Endothelial cell of umbilical vein (primary cell): ENCODE results near the gene RAI1. TPM values are rescaled to one million over a fixed set of nuclear protein-coding genes. Genes with fewer than 3 reads are reported as not detected.

Source experiments
- BruUV-seq: library from RNA; stranded (reverse); fragments of 400-500 nt; replicated peaks from 2 replicates; lab custom pipeline; 2021; lab: Mats Ljungman, UMichigan
- CTCF ChIA-PET: fragments of 300-600, 350-600 bp; sonication (Branson Sonifier 250); formaldehyde crosslinking; loops from one replicate; lab custom pipeline; 2021; ENCODE audit warnings: antibody characterized with exemption, inconsistent platforms; lab: Charles Lee
- POLR2A ChIA-PET: fragments of 300-600, 350-600 bp; sonication (Branson Sonifier 250); formaldehyde crosslinking; loops from one replicate; lab custom pipeline; 2021; ENCODE audit warnings: antibody characterized with exemption, inconsistent platforms; lab: Charles Lee
- DNase-seq: peaks from one replicate; pipeline ENCODE4 v3.0.0-alpha.2; 2011; ENCODE audit warnings: low read depth, low spot score
- FAIRE-seq: peaks from 2 replicates; lab custom pipeline; 2011; peaks lifted over from hg19 to GRCh38; lab: Jason Lieb, UNC
- H2AFZ ChIP-seq: 2 replicates; pipeline ENCODE4 v1.6.0; 2012; ENCODE audit warnings: low read depth, low read length, control low read depth, inconsistent platforms
- H3K27ac ChIP-seq: 2 replicates; pipeline ENCODE4 v1.5.1; 2011; ENCODE audit warnings: low read depth, mild to moderate bottlenecking, control low read depth, low read length, moderate library complexity; ENCODE audit not compliant: insufficient read depth
- H3K27me3 ChIP-seq, 2 experiments: 2 replicates each; pipeline versions ENCODE4 v1.6.0 to v1.6.1; 2011; ENCODE audit warnings: low read length in 2 of 2, mixed read lengths in 1 of 2; ENCODE audit not compliant: control insufficient read depth in 2 of 2, insufficient read depth in 2 of 2
- H3K36me3 ChIP-seq, 2 experiments: 2 replicates in 1 of 2; 3 replicates in 1 of 2; pipeline ENCODE4 v1.5.1; 2011; ENCODE audit warnings: low read length in 2 of 2, mild to moderate bottlenecking in 1 of 2, moderate library complexity in 1 of 2; ENCODE audit not compliant: control insufficient read depth in 2 of 2, insufficient read depth in 2 of 2; ENCODE audit errors: extremely low read depth in 1 of 2
- H3K4me1 ChIP-seq: 3 replicates; pipeline ENCODE4 v1.5.1; 2011; ENCODE audit warnings: mild to moderate bottlenecking, low read length; ENCODE audit not compliant: control insufficient read depth, insufficient read depth; ENCODE audit errors: extremely low read depth
- H3K4me2 ChIP-seq: 2 replicates; pipeline ENCODE4 v1.6.1; 2011; ENCODE audit warnings: low read length, control low read depth, mixed read lengths; ENCODE audit not compliant: insufficient read depth
- H3K4me3 ChIP-seq, 3 experiments: fragments of 200-600 bp in 1 of 3; sonication (generic), shearing (Covaris generic) in 1 of 3; replicated peaks in 1 of 3; 2 replicates each; pipeline ENCODE4 v1.5.1; 2011 to 2016; ENCODE audit warnings: control low read depth in 3 of 3, low read length in 3 of 3, mild to moderate bottlenecking in 2 of 3, inconsistent platforms in 1 of 3, low read depth in 1 of 3, moderate library complexity in 1 of 3; ENCODE audit not compliant: insufficient read depth in 1 of 3
- H3K79me2 ChIP-seq: 2 replicates; pipeline ENCODE4 v1.6.0; 2012; ENCODE audit warnings: low read length, inconsistent platforms; ENCODE audit not compliant: control insufficient read depth, insufficient read depth
- H3K9ac ChIP-seq: replicated peaks from 2 replicates; pipeline ENCODE3; 2011; ENCODE audit warnings: low read length, control low read depth; ENCODE audit not compliant: insufficient read depth; ENCODE audit errors: extremely low read depth
- H3K9me1 ChIP-seq: replicated peaks from 3 replicates; pipeline ENCODE4 v1.6.0; 2011; ENCODE audit warnings: mild to moderate bottlenecking, low read length; ENCODE audit not compliant: control insufficient read depth, insufficient read depth; ENCODE audit errors: extremely low read depth
- H3K9me3 ChIP-seq: replicated peaks from 2 replicates; pipeline ENCODE4 v1.5.1; 2012; ENCODE audit warnings: low read length, inconsistent platforms; ENCODE audit not compliant: control insufficient read depth, insufficient read depth
- H4K20me1 ChIP-seq: replicated peaks from 2 replicates; pipeline ENCODE3; 2011; ENCODE audit warnings: mild to moderate bottlenecking, low read length; ENCODE audit not compliant: control insufficient read depth, insufficient read depth; ENCODE audit errors: extremely low read depth
- EZH2 ChIP-seq: IDR thresholded peaks from 2 replicates; pipeline ENCODE4 v1.6.1; 2012; ENCODE audit warnings: borderline replicate concordance, low read depth, mild to moderate bottlenecking, moderate library complexity, low read length, inconsistent platforms; ENCODE audit not compliant: severe bottlenecking
- FOS ChIP-seq: IDR thresholded peaks from 2 replicates; pipeline ENCODE4 v1.6.1; 2011; ENCODE audit warnings: mild to moderate bottlenecking, low read length, moderate library complexity, borderline replicate concordance; ENCODE audit not compliant: insufficient read depth
- GATA2 ChIP-seq: IDR thresholded peaks from 2 replicates; pipeline ENCODE4 v1.7.0; 2011; ENCODE audit warnings: low read depth, mild to moderate bottlenecking, moderate library complexity, mixed read lengths, low read length; ENCODE audit not compliant: insufficient read length, insufficient read depth
- JUN ChIP-seq: IDR thresholded peaks from 2 replicates; pipeline ENCODE4 v1.6.1; 2011; ENCODE audit warnings: borderline replicate concordance, low read depth; ENCODE audit not compliant: insufficient read length, insufficient read depth
- MYC ChIP-seq: IDR thresholded peaks from one replicate; pipeline ENCODE4 v1.6.1; 2011; ENCODE audit warnings: mild to moderate bottlenecking, low read depth, low read length
- POLR2A ChIP-seq: IDR thresholded peaks from 2 replicates; pipeline ENCODE4 v1.6.1; 2012; ENCODE audit warnings: low read depth, mild to moderate bottlenecking, control low read depth, low read length
- POLR2AphosphoS5 ChIP-seq: IDR thresholded peaks from 2 replicates; pipeline ENCODE4 v1.6.1; 2012; ENCODE audit warnings: low read depth, mild to moderate bottlenecking, control low read depth, low read length, moderate library complexity; ENCODE audit not compliant: insufficient read depth
- dilution Hi-C: fragments of 300-500 bp; cut with MboI; formaldehyde crosslinking; loops from one replicate; pipeline ENCODE4 v1.15.0; 2019; ENCODE audit warnings: low sequenced_read_pairs; ENCODE audit not compliant: extremely low pct_ligation_motif_present
- intact Hi-C: fragments of 100-400 bp; cut with micrococcal nuclease; formaldehyde crosslinking; loops from one replicate; pipeline ENCODE4 v1.10.0; 2022
- polyA plus RNA-seq, 4 experiments: library from polyadenylated mRNA; depleted of rRNA in 3 of 4; stranded (reverse) in 3 of 4; unstranded in 1 of 4; fragments of >200 nt; gene quantifications; 2 replicates each; pipeline versions ENCODE4 v1.2.1 to v1.2.3, GENCODE V29; 2011 to 2012; ENCODE audit warnings: missing spikeins in 1 of 4
- total RNA-seq: library from RNA; stranded (reverse); gene quantifications from 2 replicates; pipeline ENCODE4 v1.2.3, GENCODE V29; 2021
- TF ChIP-seq, protein P1 (sequence below), 2 donors: IDR thresholded peaks; 1 replicate in 1 of 2; 2 replicates in 1 of 2; pipeline ENCODE4 v1.5.1; 2011; ENCODE audit warnings: low read length in 2 of 2, mild to moderate bottlenecking in 2 of 2, moderate library complexity in 2 of 2, control low read depth in 1 of 2, inconsistent platforms in 1 of 2, low read depth in 1 of 2; ENCODE audit not compliant: insufficient read depth in 1 of 2; ENCODE audit errors: extremely low read depth in 1 of 2
- TF ChIP-seq, protein P2 (sequence below): IDR thresholded peaks from 2 replicates; pipeline ENCODE4 v1.6.1; 2011; ENCODE audit not compliant: insufficient read depth, insufficient read length

The RAI1 gene
- total and polyA plus RNA-seq, 2 donors (not counting 3 experiments of a cell fraction or from before 2014, with no cell fraction given), result 7.8 to 43.3 TPM

DNA sequence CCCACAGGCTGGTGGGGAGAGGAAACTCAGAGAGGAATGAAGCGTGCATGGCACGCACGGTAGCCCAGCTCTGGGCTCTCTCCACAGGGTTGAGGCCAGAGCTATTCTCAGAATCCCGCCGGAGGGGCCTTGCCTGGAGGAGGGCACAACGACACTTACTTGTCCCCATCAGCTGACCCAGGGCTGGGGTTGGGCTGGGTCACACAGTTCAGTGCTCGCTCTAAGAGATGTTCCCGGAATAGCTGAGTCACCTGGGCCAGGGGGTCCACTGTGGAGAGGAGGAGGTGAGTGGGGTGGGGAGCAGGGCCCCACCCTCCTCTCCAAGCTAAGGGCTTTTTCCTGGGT lies 133.8 kb downstream of the RAI1 start:
- H3K9ac ChIP-seq, result no peak overlapping the region
- dilution Hi-C loops (no loop called here), intact Hi-C loops (loop anchor here (5.0 kb wide), 1 partner anchor 608 kb away; the partner anchor contains the start of gene PLD6)
- no peaks in the 10 kb centered on the region for H3K9me3 ChIP-seq
- no peak overlapping the region for H3K27ac ChIP-seq
- H3K4me1 ChIP-seq, result peaks cover 10% of the 10 kb centered on the region
- H3K4me2 ChIP-seq, result no peak overlapping the region
- no peak for DNase-seq
- no peaks in the 10 kb centered on the region for H3K79me2 ChIP-seq
- ChIA-PET POLR2A (no interaction called here), CTCF (interaction anchor here (0.9 to 8.9 kb wide), 2 partner anchors 26 to 47 kb away, joined by 3 to 68 read pairs; no protein-coding TSS in a partner anchor)
- no peak for FAIRE-seq
- H3K4me3 ChIP-seq, result no peak overlapping the region
- no peaks in the 10 kb centered on the region for H4K20me1 ChIP-seq
- no TSS peak for BruUV-seq
- H3K9me1 ChIP-seq, result no peaks in the 10 kb centered on the region
- no peak for TF ChIP-seq MYC
- TF ChIP-seq, protein P1, sequence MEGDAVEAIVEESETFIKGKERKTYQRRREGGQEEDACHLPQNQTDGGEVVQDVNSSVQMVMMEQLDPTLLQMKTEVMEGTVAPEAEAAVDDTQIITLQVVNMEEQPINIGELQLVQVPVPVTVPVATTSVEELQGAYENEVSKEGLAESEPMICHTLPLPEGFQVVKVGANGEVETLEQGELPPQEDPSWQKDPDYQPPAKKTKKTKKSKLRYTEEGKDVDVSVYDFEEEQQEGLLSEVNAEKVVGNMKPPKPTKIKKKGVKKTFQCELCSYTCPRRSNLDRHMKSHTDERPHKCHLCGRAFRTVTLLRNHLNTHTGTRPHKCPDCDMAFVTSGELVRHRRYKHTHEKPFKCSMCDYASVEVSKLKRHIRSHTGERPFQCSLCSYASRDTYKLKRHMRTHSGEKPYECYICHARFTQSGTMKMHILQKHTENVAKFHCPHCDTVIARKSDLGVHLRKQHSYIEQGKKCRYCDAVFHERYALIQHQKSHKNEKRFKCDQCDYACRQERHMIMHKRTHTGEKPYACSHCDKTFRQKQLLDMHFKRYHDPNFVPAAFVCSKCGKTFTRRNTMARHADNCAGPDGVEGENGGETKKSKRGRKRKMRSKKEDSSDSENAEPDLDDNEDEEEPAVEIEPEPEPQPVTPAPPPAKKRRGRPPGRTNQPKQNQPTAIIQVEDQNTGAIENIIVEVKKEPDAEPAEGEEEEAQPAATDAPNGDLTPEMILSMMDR (IDR thresholded peaks at IDR 0.05; ENCODE audit: extremely low read depth in 1 of 2, insufficient read depth in 1 of 2, low read depth in 1 of 2, low read length in 2 of 2), result no peak
- no peak for TF ChIP-seq EZH2
- no peak for TF ChIP-seq GATA2
- TF ChIP-seq POLR2AphosphoS5, result no peak
- no peak for TF ChIP-seq POLR2A
- no peak for TF ChIP-seq JUN
- TF ChIP-seq, protein P2, sequence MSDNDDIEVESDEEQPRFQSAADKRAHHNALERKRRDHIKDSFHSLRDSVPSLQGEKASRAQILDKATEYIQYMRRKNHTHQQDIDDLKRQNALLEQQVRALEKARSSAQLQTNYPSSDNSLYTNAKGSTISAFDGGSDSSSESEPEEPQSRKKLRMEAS, result no peak
- no peak for TF ChIP-seq FOS
- H2AFZ ChIP-seq, result no peak overlapping the region
- H3K27me3 ChIP-seq, result no peaks in the 10 kb centered on the region
- H3K36me3 ChIP-seq, result peaks cover 19 to 32% of the 10 kb centered on the region in 2 experiments
